Measurements from ENCODE around the gene RBM45. TPM values are rescaled to one million over a fixed set of nuclear protein-coding genes. Genes with fewer than 3 reads are reported as not detected.

RBM45 gene, protein sequence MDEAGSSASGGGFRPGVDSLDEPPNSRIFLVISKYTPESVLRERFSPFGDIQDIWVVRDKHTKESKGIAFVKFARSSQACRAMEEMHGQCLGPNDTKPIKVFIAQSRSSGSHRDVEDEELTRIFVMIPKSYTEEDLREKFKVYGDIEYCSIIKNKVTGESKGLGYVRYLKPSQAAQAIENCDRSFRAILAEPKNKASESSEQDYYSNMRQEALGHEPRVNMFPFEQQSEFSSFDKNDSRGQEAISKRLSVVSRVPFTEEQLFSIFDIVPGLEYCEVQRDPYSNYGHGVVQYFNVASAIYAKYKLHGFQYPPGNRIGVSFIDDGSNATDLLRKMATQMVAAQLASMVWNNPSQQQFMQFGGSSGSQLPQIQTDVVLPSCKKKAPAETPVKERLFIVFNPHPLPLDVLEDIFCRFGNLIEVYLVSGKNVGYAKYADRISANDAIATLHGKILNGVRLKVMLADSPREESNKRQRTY
- 10 to 100 TPM in 5 of 9 donors, 1 to 10 TPM in 4; 5.2 to 27.1 (median 11.9) TPM for total RNA-seq
- polyA plus RNA-seq: 10 to 100 TPM in 2 of 3 donors, 1 to 10 TPM in 1; 9.5 to 27.8 (median 19.4) TPM
- long read RNA-seq, donor 1, partial matches to known transcripts: 0 of 2 reads
- long read RNA-seq, donor 1, other reads (novel, unspliced or antisense): 0 of 2 reads
- long read RNA-seq, donor 2, partial matches to known transcripts: 0 of 4 reads
- long read RNA-seq, donor 2, other reads (novel, unspliced or antisense): 0 of 4 reads
- long read RNA-seq, donor 3, partial matches to known transcripts: 0 of 3 reads
- long read RNA-seq, donor 3, other reads (novel, unspliced or antisense): 0 of 3 reads
- long read RNA-seq, donor 4, transcript RBM45-201 (10 exons, 1,785 nt): major isoform, 6 of 11 reads
- long read RNA-seq, donor 4, partial matches to known transcripts: 1 of 11 reads
- long read RNA-seq, donor 4, other reads (novel, unspliced or antisense): 2 of 11 reads
- long read RNA-seq, donor 5, transcript RBM45-201 (10 exons, 1,785 nt): major isoform, 10 of 12 reads
- long read RNA-seq, donor 5, partial matches to known transcripts: 1 of 12 reads
- long read RNA-seq, donor 5, other reads (novel, unspliced or antisense): 0 of 12 reads
- long read RNA-seq, donor 6, partial matches to known transcripts: 0 of 7 reads
- long read RNA-seq, donor 6, other reads (novel, unspliced or antisense): 2 of 7 reads
- long read RNA-seq, donor 7: 0 reads
- long read RNA-seq, donor 8, partial matches to known transcripts: 0 of 3 reads
- long read RNA-seq, donor 8, other reads (novel, unspliced or antisense): 0 of 3 reads
- long read RNA-seq, donor 9: 0 reads
- long read RNA-seq, donor 10, partial matches to known transcripts: 0 of 2 reads
- long read RNA-seq, donor 10, other reads (novel, unspliced or antisense): 0 of 2 reads

DNA sequence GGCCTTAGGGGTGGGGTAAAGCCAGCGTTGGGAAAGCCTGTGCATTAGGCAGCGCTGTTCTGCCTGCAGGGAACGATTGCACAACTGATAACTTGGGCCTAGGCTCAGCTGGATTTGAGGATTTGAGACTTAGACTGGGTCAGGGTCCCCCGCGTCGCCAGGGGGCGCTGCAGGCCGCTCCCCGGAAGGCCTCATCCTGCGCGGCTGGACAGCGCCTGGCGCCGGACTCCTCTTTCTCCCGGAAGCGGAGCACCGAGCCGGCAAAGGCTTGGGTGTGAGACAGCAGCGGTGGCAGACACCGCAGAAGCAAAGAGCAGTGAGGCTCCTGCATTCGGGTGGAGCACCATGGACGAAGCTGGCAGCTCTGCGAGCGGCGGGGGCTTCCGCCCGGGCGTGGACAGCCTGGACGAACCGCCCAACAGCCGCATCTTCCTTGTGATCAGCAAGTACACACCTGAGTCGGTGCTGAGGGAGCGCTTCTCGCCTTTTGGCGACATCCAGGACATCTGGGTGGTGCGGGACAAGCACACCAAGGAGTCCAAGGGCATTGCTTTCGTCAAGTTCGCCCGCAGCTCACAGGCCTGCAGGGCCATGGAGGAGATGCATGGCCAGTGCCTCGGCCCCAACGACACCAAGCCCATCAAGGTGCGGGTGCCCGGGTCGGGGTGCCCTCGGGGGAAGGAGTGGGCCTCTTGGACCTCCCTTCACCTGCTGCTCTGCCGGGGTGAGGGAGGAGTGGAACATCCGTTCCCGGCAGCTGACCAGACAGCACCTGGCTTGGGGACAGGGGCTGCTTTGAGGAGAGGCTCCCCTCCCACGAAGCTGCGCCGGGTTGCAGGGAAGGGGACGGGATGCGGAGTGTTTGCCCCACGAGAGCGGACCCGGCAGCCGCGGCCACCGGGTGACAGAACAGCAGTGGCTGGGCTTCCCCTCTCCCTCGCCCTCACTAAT, at the start of gene RBM45:
Gene RBM45 (plus strand): TSS at position 236 of the 951 bp plus-strand sequence. CDS start 110 bp downstream, at position 346.
- Histone ChIP-seq H3K4me1 (replicated peaks in 1 of 2) (peaks cover 0 to 12% of the 10 kb centered on the region in 2 donors), H3K9me3 (replicated peaks in 1 of 3) (no peaks in the 10 kb centered on the region), H3K27ac (peak within 1 kb of the TSS in 4 of 5 donors; percentile 24 to 73 (median 62)), H3K36me3 (replicated peaks in 1 of 2) (no peaks in the 10 kb centered on the region), H3K27me3 (no peaks in the 10 kb centered on the region), H3K4me3 (peak within 1 kb of the TSS; percentile 3 to 81 (median 47))
- peak; percentile 90 to 96 (median 93) for DNase-seq
- TF ChIP-seq POLR2A (IDR thresholded peaks at IDR 0.05): peak; percentile 32 to 62
- TF ChIP-seq, protein P1, sequence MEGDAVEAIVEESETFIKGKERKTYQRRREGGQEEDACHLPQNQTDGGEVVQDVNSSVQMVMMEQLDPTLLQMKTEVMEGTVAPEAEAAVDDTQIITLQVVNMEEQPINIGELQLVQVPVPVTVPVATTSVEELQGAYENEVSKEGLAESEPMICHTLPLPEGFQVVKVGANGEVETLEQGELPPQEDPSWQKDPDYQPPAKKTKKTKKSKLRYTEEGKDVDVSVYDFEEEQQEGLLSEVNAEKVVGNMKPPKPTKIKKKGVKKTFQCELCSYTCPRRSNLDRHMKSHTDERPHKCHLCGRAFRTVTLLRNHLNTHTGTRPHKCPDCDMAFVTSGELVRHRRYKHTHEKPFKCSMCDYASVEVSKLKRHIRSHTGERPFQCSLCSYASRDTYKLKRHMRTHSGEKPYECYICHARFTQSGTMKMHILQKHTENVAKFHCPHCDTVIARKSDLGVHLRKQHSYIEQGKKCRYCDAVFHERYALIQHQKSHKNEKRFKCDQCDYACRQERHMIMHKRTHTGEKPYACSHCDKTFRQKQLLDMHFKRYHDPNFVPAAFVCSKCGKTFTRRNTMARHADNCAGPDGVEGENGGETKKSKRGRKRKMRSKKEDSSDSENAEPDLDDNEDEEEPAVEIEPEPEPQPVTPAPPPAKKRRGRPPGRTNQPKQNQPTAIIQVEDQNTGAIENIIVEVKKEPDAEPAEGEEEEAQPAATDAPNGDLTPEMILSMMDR (IDR thresholded peaks at IDR 0.05): peak; percentile 91 to 99 (median 96)
- WGBS, 4 donors: 0 to 1% (median 1%) methylated on average over 24 to 60 of the region's 60 CpGs
- intact Hi-C loops (cut with DNase I): loop anchor here in 1 of 2 donors (5.0 kb wide), 1 partner anchor 170 kb away; no protein-coding TSS in a partner anchor

DNA sequence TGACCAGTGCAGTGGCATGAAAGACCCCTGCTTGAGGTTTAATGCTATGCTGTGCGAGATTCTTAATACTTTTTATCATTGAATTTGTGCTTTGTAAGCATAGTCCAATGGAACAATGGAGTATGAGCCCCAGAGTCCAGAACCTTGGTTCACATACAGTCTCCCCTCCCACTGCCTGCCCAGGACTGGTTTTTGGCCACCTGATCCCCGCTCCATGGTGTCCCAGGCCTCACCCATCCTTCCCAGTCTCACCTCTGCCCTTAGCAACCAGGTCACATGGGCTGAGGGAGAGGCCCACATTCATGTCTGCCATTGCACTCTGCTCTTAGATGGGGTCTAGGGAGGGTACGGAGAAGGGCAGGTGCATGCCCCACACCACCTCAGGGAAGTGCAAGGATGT, 45.9 kb upstream of the RBM45 start:
- TF ChIP-seq, protein P1 (IDR thresholded peaks at IDR 0.05): no peak
- no peak for TF ChIP-seq POLR2A (IDR thresholded peaks at IDR 0.05)
- DNase-seq: no peak
- Histone ChIP-seq H3K27ac (no peak overlapping the region), H3K4me1 (replicated peaks in 1 of 2) (no peaks in the 10 kb centered on the region), H3K4me3 (no peak overlapping the region), H3K36me3 (replicated peaks in 1 of 2) (no peaks in the 10 kb centered on the region), H3K27me3 (no peaks in the 10 kb centered on the region), H3K9me3 (replicated peaks in 1 of 3) (no peaks in the 10 kb centered on the region)
- WGBS, 4 donors: 80 to 92% (median 87%) methylated on average over 2 to 3 of the region's 3 CpGs
- intact Hi-C loops (cut with DNase I): no loop called here

DNA sequence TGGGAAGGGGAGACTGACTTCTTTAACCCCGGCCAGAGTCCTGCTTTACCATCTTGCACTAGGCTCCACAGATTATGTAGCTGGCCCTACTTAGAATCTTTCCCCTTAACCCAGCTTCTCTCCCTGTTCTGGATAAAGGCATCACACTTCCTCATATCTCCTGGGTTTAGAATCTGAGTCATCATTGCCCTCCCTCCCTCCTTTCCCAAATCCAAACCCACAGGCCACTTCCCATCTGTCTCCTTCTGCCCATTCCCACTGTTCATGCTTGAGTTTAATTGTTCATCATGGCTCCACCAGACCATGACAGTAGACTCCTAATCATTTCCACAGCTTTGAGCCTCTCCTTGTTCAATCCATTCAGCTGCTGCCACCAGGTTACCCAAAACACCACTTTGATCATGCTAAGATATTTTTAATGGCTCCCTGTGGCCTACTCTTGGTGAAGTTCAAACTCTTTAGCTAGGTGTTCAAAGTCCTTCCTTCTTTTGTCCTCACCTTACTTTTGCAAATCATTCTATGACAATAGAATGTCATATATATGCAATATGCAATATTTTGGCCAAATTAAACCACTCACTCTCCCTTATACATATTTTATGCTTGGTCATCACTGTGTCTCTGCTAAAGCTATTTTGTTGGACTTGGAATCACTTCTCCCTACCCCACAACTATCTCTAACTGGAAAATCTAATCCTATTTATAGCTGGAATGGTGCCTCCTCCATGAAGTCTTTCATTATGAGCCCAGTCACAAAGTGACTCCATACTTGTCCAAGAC, 45.2 kb upstream of the RBM45 start:
- 73 to 100% (median 90%) methylated on average over 1 of the region's 1 CpG for WGBS, 4 donors

More for the DNA sequence above, 45.2 kb upstream of the RBM45 start:
- Histone ChIP-seq H3K36me3 (replicated peaks in 1 of 2) (no peaks in the 10 kb centered on the region), H3K4me1 (replicated peaks in 1 of 2) (peaks cover 0 to under 1% of the 10 kb centered on the region in 2 donors), H3K27ac (no peak overlapping the region), H3K27me3 (no peaks in the 10 kb centered on the region), H3K4me3 (no peak overlapping the region), H3K9me3 (replicated peaks in 1 of 3) (no peaks in the 10 kb centered on the region)
- no peak for DNase-seq
- TF ChIP-seq, protein P1 (IDR thresholded peaks at IDR 0.05): no peak
- no peak for TF ChIP-seq POLR2A (IDR thresholded peaks at IDR 0.05)
- intact Hi-C loops (cut with DNase I): no loop called here

Data from adrenal gland (tissue), 19 donors.